ENCODE measurements around the gene SLC25A6. TPM values are rescaled to one million over a fixed set of nuclear protein-coding genes. Genes with fewer than 3 reads are reported as not detected.

Gene SLC25A6
- total RNA-seq, 1 experiment from 2014 or later: 553 TPM

DNA sequence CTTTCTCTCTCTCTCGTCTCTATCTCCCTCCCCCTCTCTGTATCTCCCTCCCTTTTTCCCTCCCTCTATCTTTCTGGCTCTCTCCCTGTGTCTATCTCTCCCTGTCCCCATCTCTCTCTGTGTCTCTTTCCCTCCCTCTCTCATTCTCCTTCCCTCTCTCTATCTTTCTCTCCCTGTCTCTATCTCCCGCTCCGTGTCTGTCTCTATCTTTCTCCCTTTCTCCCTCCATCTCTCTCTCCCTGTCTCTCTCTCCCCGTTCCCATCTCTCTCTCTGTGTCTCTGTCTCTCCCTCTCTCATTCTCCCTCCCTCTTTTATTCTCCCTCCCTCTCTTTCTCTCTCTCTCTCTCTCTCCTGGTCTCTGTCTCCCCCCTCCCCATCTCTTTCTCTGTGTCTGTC lies 32.4 kb downstream of the SLC25A6 start:
- Mint-ChIP-seq H3K4me3 (no peak overlapping the region; a peak in 1 of 5 replicates), H3K4me1 (peaks cover 10 to 24% of the 10 kb centered on the region in 2 experiments), H3K27me3 (ENCODE audit: low read depth) (peaks cover 2% of the 10 kb centered on the region; the same call in 1 of the 2 replicates), H3K27ac (no peak overlapping the region; a peak in 1 of 7 replicates), H3K36me3 (ENCODE audit: insufficient read depth in 1 of 3, low read depth in 3 of 3) (peaks cover 15 to 37% (median 29%) of the 10 kb centered on the region in 3 experiments; a peak in 6 of 7 replicates), H3K9me3 (peaks cover 2 to 4% of the 10 kb centered on the region in 2 experiments; a peak in 2 of 5 replicates)
- no peak overlapping the region for H3K4ac ChIP-seq (ENCODE audit: low read depth, low read length)
- no peak for DNase-seq
- no peak overlapping the region for H2BK120ac ChIP-seq (ENCODE audit: low read depth, low read length, poor library complexity, severe bottlenecking)
- TF ChIP-seq, protein P1, sequence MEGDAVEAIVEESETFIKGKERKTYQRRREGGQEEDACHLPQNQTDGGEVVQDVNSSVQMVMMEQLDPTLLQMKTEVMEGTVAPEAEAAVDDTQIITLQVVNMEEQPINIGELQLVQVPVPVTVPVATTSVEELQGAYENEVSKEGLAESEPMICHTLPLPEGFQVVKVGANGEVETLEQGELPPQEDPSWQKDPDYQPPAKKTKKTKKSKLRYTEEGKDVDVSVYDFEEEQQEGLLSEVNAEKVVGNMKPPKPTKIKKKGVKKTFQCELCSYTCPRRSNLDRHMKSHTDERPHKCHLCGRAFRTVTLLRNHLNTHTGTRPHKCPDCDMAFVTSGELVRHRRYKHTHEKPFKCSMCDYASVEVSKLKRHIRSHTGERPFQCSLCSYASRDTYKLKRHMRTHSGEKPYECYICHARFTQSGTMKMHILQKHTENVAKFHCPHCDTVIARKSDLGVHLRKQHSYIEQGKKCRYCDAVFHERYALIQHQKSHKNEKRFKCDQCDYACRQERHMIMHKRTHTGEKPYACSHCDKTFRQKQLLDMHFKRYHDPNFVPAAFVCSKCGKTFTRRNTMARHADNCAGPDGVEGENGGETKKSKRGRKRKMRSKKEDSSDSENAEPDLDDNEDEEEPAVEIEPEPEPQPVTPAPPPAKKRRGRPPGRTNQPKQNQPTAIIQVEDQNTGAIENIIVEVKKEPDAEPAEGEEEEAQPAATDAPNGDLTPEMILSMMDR (conservative IDR thresholded peaks at IDR 0.05): no peak
- H3T11ph ChIP-seq (ENCODE audit: low read length): no peak overlapping the region
- H3K27ac ChIP-seq (ENCODE audit: insufficient read length, low read depth, low read length): no peak overlapping the region
- no peaks in the 10 kb centered on the region; the same call in 1 of the 2 replicates for H3K4me1 ChIP-seq (ENCODE audit: insufficient read depth, low read length)
- H3K79me2 ChIP-seq (ENCODE audit: insufficient read depth, low read length): no peaks in the 10 kb centered on the region
- H2BK12ac ChIP-seq (ENCODE audit: insufficient read length, low read depth, low read length): no peak overlapping the region
- H2AK5ac ChIP-seq (ENCODE audit: insufficient read length, low read length): no peak overlapping the region
- no peak overlapping the region for H4K8ac ChIP-seq (replicated peaks; ENCODE audit: insufficient read length, low read depth, low read length)
- no peak overlapping the region for H2AFZ ChIP-seq (ENCODE audit: low read length)
- no peak overlapping the region for H2BK20ac ChIP-seq (ENCODE audit: low read depth, low read length, poor library complexity, severe bottlenecking)
- H4K5ac ChIP-seq (ENCODE audit: insufficient read length, low read depth, low read length): no peak overlapping the region
- H3K56ac ChIP-seq (ENCODE audit: insufficient read length, low read depth, low read length): no peak overlapping the region
- no peak overlapping the region for H3K9ac ChIP-seq (ENCODE audit: extremely low read depth, insufficient read length, low read length)
- no peak overlapping the region for H4K91ac ChIP-seq (ENCODE audit: insufficient read length, low read depth, low read length)
- H2BK15ac ChIP-seq (ENCODE audit: low read depth, low read length): no peak overlapping the region
- no peak overlapping the region for H3K14ac ChIP-seq (ENCODE audit: insufficient read depth, low read length)
- no peaks in the 10 kb centered on the region for H3K79me1 ChIP-seq (ENCODE audit: insufficient read depth, low read depth, low read length, poor library complexity, severe bottlenecking)
- no peaks in the 10 kb centered on the region for H3K23me2 ChIP-seq (ENCODE audit: insufficient read length, low read depth, low read length, poor library complexity, severe bottlenecking)
- no peak overlapping the region for H2BK5ac ChIP-seq (ENCODE audit: insufficient read length, low read length)
- no peak overlapping the region for H3K23ac ChIP-seq (ENCODE audit: insufficient read length, low read depth, low read length)
- H3K27me3 ChIP-seq (ENCODE audit: insufficient read depth, low read length): no peaks in the 10 kb centered on the region
- H3K9me3 ChIP-seq (ENCODE audit: control insufficient read depth, low read depth, low read length): no peaks in the 10 kb centered on the region
- H4K20me1 ChIP-seq (ENCODE audit: control insufficient read depth, insufficient read depth, insufficient read length): no peaks in the 10 kb centered on the region
- H3K4me2 ChIP-seq (ENCODE audit: insufficient read depth, insufficient read length, low read length): no peak overlapping the region
- WGBS (ENCODE audit: extremely low coverage, insufficient read length, low lambda C conversion rate): no CpG with 5 or more reads among the region's 4 CpGs
- no peak overlapping the region for H3K18ac ChIP-seq (ENCODE audit: insufficient read length, low read depth, low read length)

All from H9 (cell line).